ENCODE results near the gene ELMOD3.

Gene ELMOD3

GRCh38 chr2:85395912-85396475 is 41.4 kb downstream of the ELMOD3 start:
- no peaks in the 10 kb centered on the region for H3K4me1 ChIP-seq (ENCODE audit: control insufficient read depth, insufficient read depth, low read length)
- H3K9ac ChIP-seq (ENCODE audit: low read length) = no peak overlapping the region
- no peaks in the 10 kb centered on the region for H3K9me3 ChIP-seq (ENCODE audit: control insufficient read depth, insufficient read depth, low read depth, low read length)
- H3K36me3 ChIP-seq (ENCODE audit: control insufficient read depth, insufficient read depth, low read length) = peaks cover 70% of the 10 kb centered on the region
- no peak overlapping the region for H3K4me3 ChIP-seq (ENCODE audit: low read depth, low read length)
- H3K27me3 ChIP-seq (ENCODE audit: control insufficient read depth, insufficient read depth, low read length) = no peaks in the 10 kb centered on the region
- H3K27ac ChIP-seq (ENCODE audit: low read depth, low read length) = no peak overlapping the region

GRCh38 chr2:85396531-85397470 is 42.2 kb downstream of the ELMOD3 start:
- H3K36me3 ChIP-seq (ENCODE audit: control insufficient read depth, insufficient read depth, low read length) = peaks cover 73% of the 10 kb centered on the region
- H3K9ac ChIP-seq (ENCODE audit: low read length) = no peak overlapping the region
- H3K4me1 ChIP-seq (ENCODE audit: control insufficient read depth, insufficient read depth, low read length) = no peaks in the 10 kb centered on the region

GRCh38 chr2:85397925-85398331 is 43.4 kb downstream of the ELMOD3 start:
- Histone ChIP-seq H3K4me1 (ENCODE audit: control insufficient read depth, insufficient read depth, low read length) (no peaks in the 10 kb centered on the region), H3K9ac (ENCODE audit: low read length) (no peak overlapping the region), H3K9me3 (ENCODE audit: control insufficient read depth, insufficient read depth, low read depth, low read length) (no peaks in the 10 kb centered on the region), H3K27ac (ENCODE audit: low read depth, low read length) (no peak overlapping the region), H3K4me3 (ENCODE audit: low read depth, low read length) (no peak overlapping the region), H3K27me3 (ENCODE audit: control insufficient read depth, insufficient read depth, low read length) (no peaks in the 10 kb centered on the region), H3K36me3 (ENCODE audit: control insufficient read depth, insufficient read depth, low read length) (peaks cover 71% of the 10 kb centered on the region)

More at GRCh38 chr2:85396531-85397470, 42.2 kb downstream of the ELMOD3 start:
- Histone ChIP-seq H3K27me3 (ENCODE audit: control insufficient read depth, insufficient read depth, low read length) (no peaks in the 10 kb centered on the region), H3K4me3 (ENCODE audit: low read depth, low read length) (no peak overlapping the region), H3K9me3 (ENCODE audit: control insufficient read depth, insufficient read depth, low read depth, low read length) (no peaks in the 10 kb centered on the region), H3K27ac (ENCODE audit: low read depth, low read length) (no peak overlapping the region)

- Histone ChIP-seq H3K27me3 (ENCODE audit: control insufficient read depth, insufficient read depth, low read length) (no peaks in the 10 kb centered on the region), H3K9me3 (ENCODE audit: control insufficient read depth, insufficient read depth, low read depth, low read length) (no peaks in the 10 kb centered on the region), H3K36me3 (ENCODE audit: control insufficient read depth, insufficient read depth, low read length) (peaks cover 70% of the 10 kb centered on the region), H3K4me1 (ENCODE audit: control insufficient read depth, insufficient read depth, low read length) (no peaks in the 10 kb centered on the region), H3K9ac (ENCODE audit: low read length) (no peak overlapping the region), H3K27ac (ENCODE audit: low read depth, low read length) (no peak overlapping the region), H3K4me3 (ENCODE audit: low read depth, low read length) (no peak overlapping the region)
Measured at GRCh38 chr2:85398426-85399182, 44.0 kb downstream of the ELMOD3 start.

DNA sequence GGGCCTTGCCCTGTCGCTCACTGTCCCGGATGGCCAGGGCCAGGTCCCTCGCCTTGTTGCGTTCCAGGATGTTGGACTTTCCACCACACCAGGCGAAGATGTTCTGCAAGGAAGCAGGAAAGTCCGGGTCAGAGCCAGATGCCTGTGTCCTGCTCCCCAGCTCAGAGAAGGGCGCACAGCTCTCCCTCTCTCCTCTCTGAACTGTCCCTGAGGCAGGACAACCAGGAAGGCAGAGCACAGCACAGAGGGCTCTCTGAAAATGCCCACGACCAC is 44.5 kb downstream of the ELMOD3 start:
- Histone ChIP-seq H3K9me3 (ENCODE audit: control insufficient read depth, insufficient read depth, low read depth, low read length) (0 out of 2 replicates have a peak, but pooled peaks cover 2% of the 10 kb centered on the region), H3K27ac (ENCODE audit: low read depth, low read length) (no peak overlapping the region), H3K4me1 (ENCODE audit: control insufficient read depth, insufficient read depth, low read length) (no peaks in the 10 kb centered on the region), H3K9ac (ENCODE audit: low read length) (no peak overlapping the region), H3K36me3 (ENCODE audit: control insufficient read depth, insufficient read depth, low read length) (peaks cover 65% of the 10 kb centered on the region), H3K27me3 (ENCODE audit: control insufficient read depth, insufficient read depth, low read length) (no peaks in the 10 kb centered on the region), H3K4me3 (ENCODE audit: low read depth, low read length) (no peak overlapping the region)

DNA sequence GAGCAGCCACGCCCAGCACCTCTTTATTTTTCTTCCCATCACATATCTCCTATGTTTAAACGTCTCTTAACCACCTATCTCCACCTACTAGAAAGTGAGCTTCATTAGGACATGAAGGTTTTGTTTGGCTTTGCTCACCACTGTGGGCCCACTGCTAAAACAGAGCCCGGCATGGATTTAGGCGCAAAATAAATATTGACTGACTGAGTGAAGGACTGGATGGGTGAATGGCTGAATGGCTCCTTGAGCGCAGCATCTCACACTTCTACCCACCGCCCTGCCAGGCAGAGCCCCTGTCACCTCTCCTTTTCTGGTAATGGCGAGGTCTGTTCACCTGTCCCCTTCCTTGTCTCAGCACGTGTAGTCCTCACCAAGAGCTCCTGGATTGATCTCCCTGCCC is 45.5 kb downstream of the ELMOD3 start:
- Histone ChIP-seq H3K4me3 (ENCODE audit: low read depth, low read length) (no peak overlapping the region), H3K36me3 (ENCODE audit: control insufficient read depth, insufficient read depth, low read length) (peaks cover 56% of the 10 kb centered on the region), H3K4me1 (ENCODE audit: control insufficient read depth, insufficient read depth, low read length) (no peaks in the 10 kb centered on the region), H3K9me3 (ENCODE audit: control insufficient read depth, insufficient read depth, low read depth, low read length) (0 out of 2 replicates have a peak, but pooled peaks cover 2% of the 10 kb centered on the region), H3K27ac (ENCODE audit: low read depth, low read length) (no peak overlapping the region), H3K9ac (ENCODE audit: low read length) (no peak overlapping the region), H3K27me3 (ENCODE audit: control insufficient read depth, insufficient read depth, low read length) (no peaks in the 10 kb centered on the region)

DNA sequence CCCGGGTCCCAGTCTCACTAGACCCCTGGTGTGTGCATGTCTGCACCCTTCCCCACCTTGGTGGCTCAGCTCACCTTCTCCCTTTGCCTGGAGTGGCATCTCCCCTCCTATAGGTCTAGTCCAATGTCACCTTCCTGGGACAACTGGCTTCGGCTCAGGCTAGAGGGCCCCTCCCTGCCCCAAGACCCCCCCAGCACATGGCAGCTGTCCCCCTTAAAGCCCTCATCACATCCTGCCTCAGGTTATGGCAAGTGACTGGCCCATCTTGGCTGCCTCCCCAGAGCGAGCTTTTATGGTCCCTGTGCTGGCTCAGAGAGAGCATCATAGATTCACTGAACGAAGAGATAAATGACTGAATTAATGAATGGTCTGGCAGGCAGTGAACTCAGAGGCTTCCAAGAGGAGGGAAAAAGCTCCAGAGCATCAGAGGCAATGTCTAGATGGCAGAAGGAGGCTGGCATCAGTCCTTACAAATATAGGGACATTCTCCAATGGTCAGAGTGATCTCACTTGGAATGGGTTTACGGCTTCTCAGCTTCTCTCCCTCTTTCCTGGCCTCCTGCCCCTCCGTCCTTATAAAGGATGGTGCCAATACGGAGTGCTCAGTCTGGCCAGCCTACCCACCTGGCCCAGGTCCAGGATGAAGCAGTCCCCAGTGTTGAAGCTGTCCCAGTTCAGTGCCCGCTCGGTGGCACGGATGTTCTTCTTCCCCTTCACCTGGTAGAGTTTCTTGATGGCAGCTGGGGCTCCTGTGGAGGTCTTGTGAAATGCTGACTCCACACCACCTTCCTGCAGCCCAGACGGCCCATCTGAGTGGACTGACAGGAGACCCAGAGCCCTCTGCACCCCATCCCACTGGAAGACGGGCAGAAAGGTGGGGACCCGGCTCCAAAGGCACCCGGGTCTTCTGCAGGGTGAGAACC is 46.2 kb downstream of the ELMOD3 start:
- H3K4me3 ChIP-seq (ENCODE audit: low read depth, low read length) = no peak overlapping the region
- peaks cover 6% of the 10 kb centered on the region; the same call in 1 of the 2 replicates for H3K4me1 ChIP-seq (ENCODE audit: control insufficient read depth, insufficient read depth, low read length)
- H3K27me3 ChIP-seq (ENCODE audit: control insufficient read depth, insufficient read depth, low read length) = no peaks in the 10 kb centered on the region
- H3K36me3 ChIP-seq (ENCODE audit: control insufficient read depth, insufficient read depth, low read length) = peaks cover 51% of the 10 kb centered on the region
- no peak overlapping the region for H3K27ac ChIP-seq (ENCODE audit: low read depth, low read length)
- H3K9ac ChIP-seq (ENCODE audit: low read length) = no peak overlapping the region
- H3K9me3 ChIP-seq (ENCODE audit: control insufficient read depth, insufficient read depth, low read depth, low read length) = 0 out of 2 replicates have a peak, but pooled peaks cover 2% of the 10 kb centered on the region

DNA sequence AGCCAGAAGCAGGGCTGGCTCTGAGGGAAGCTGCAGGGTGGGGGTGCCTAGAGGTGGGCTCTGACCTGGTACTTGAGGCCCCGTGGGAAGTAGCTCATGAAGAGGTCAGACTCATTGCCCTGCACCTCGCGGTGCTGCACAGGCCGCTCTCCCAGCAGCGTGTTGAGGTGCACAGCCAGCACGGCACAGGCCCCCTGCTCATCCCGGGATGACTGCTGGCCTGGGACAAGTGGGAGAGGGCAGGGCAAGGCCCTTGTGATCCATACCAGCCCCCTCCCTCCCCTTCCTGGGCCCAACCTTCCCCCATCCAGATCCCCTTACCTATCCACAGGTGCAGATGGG is 46.9 kb downstream of the ELMOD3 start:
- H3K9ac ChIP-seq (ENCODE audit: low read length) = no peak overlapping the region
- peaks cover 48% of the 10 kb centered on the region for H3K36me3 ChIP-seq (ENCODE audit: control insufficient read depth, insufficient read depth, low read length)
- H3K27me3 ChIP-seq (ENCODE audit: control insufficient read depth, insufficient read depth, low read length) = no peaks in the 10 kb centered on the region
- no peak overlapping the region for H3K4me3 ChIP-seq (ENCODE audit: low read depth, low read length)
- H3K4me1 ChIP-seq (ENCODE audit: control insufficient read depth, insufficient read depth, low read length) = peaks cover 7% of the 10 kb centered on the region; the same call in 1 of the 2 replicates
- H3K27ac ChIP-seq (ENCODE audit: low read depth, low read length) = no peak overlapping the region
- H3K9me3 ChIP-seq (ENCODE audit: control insufficient read depth, insufficient read depth, low read depth, low read length) = 0 out of 2 replicates have a peak, but pooled peaks cover 2% of the 10 kb centered on the region

DNA sequence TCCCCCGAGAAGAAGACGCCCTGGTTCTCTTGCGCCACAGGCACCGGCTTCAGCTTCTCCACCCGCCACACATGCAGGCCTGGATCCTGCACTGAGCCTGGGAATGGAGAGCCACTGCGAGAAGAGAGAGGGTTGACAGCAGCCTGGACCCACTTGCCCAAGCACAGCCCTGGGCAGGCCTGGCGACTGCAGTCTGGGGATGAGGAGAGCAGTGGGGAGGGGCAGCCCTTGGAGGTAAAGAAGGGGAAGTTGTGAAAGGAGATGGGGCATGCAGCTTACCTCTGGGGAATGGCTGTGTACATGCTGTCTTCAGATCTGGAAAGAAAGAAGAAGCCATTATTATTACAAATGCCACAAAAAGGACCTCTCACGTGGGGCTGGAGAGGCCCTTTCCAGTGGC is 47.3 kb downstream of the ELMOD3 start:
- Histone ChIP-seq H3K9me3 (ENCODE audit: control insufficient read depth, insufficient read depth, low read depth, low read length) (0 out of 2 replicates have a peak, but pooled peaks cover 2% of the 10 kb centered on the region), H3K4me1 (ENCODE audit: control insufficient read depth, insufficient read depth, low read length) (peaks cover 7% of the 10 kb centered on the region; the same call in 1 of the 2 replicates), H3K27ac (ENCODE audit: low read depth, low read length) (no peak overlapping the region), H3K4me3 (ENCODE audit: low read depth, low read length) (no peak overlapping the region), H3K27me3 (ENCODE audit: control insufficient read depth, insufficient read depth, low read length) (no peaks in the 10 kb centered on the region), H3K9ac (ENCODE audit: low read length) (no peak overlapping the region), H3K36me3 (ENCODE audit: control insufficient read depth, insufficient read depth, low read length) (peaks cover 44% of the 10 kb centered on the region)

Data from HUES6 (cell line).